Fibroblast of the aortic adventitia (primary cell): ENCODE measurements around the gene ZNF223. TPM values are rescaled to one million over a fixed set of nuclear protein-coding genes. Genes with fewer than 3 reads are reported as not detected.

Experiments used
- DNase-seq: peaks from one replicate; pipeline ENCODE4 v3.0.0-alpha.2; 2010; ENCODE audit warnings: low read depth
- H3K4me3 ChIP-seq: 2 replicates; pipeline ENCODE4 v1.5.1; 2011; ENCODE audit warnings: low read depth, mild to moderate bottlenecking, control low read depth, low read length, moderate library complexity
- CTCF ChIP-seq: IDR thresholded peaks from 2 replicates; pipeline ENCODE4 v1.5.1; 2011; ENCODE audit warnings: mild to moderate bottlenecking, low read length, control low read depth, inconsistent platforms; ENCODE audit not compliant: insufficient read depth
- small RNA-seq: library from RNA; depleted of rRNA; stranded (forward); fragments of <200 nt; gene quantifications from one replicate; pipeline ENCODE3, GENCODE V24; 2012
- total RNA-seq: library from RNA; depleted of rRNA; stranded (reverse); fragments of >200 nt; gene quantifications from 2 replicates; pipeline ENCODE4 v1.2.3, GENCODE V29; 2012; ENCODE audit warnings: low replicate concordance

ZNF223 gene
- total RNA-seq, 1 donor = 6.5 TPM

GRCh38 chr19:44113784-44114390 lies 62.1 kb downstream of the ZNF223 start:
- DNase-seq = peak; percentile 46
- peak overlapping the region; percentile 74 for H3K4me3 ChIP-seq
- no peak for TF ChIP-seq CTCF

Small RNA genes within 50 kb of the gene (small RNA-seq; reads per million reads assigned to genes)
- not detected for gene RNU6-902P

Other genes with a start within 250 kb of the ZNF223 start
- gene LYPD5, start 249.6 kb upstream of the ZNF223 start, total RNA-seq = 0.72 and 1.1 TPM in 2 replicates
- 12.5 and 29.9 TPM in 2 replicates for gene ZNF283, start 224.7 kb upstream of the ZNF223 start, total RNA-seq
- gene ZNF404, start 168.1 kb upstream of the ZNF223 start, total RNA-seq = 4.1 and 4.6 TPM in 2 replicates
- gene ZNF45, start 116.8 kb upstream of the ZNF223 start, total RNA-seq = 5.6 and 18.6 TPM in 2 replicates
- 4.9 and 8.7 TPM in 2 replicates for gene ZNF221, start 100.8 kb upstream of the ZNF223 start, total RNA-seq
- gene ZNF155, start 67.8 kb upstream of the ZNF223 start, total RNA-seq = 0.90 and 10.0 TPM in 2 replicates
- 5.2 and 6.1 TPM in 2 replicates for gene ZNF230, start 49.1 kb upstream of the ZNF223 start, total RNA-seq
- 7.9 and 10.8 TPM in 2 replicates for gene ZNF222, start 26.7 kb upstream of the ZNF223 start, total RNA-seq
- gene ZNF284, start 20.1 kb downstream of the ZNF223 start, total RNA-seq = 3.5 and 3.8 TPM in 2 replicates
- 22.7 and 26.0 TPM in 2 replicates for gene ZNF224, start 42.3 kb downstream of the ZNF223 start, total RNA-seq
- gene ZNF225, start 61.4 kb downstream of the ZNF223 start, total RNA-seq = 6.1 and 10.8 TPM in 2 replicates
- 5.6 and 10.6 TPM in 2 replicates for gene ZNF234, start 89.5 kb downstream of the ZNF223 start, total RNA-seq
- gene ZNF226, start 113.1 kb downstream of the ZNF223 start, total RNA-seq = 28.7 and 30.7 TPM in 2 replicates
- 14.1 and 18.3 TPM in 2 replicates for gene ZNF227, start 160.5 kb downstream of the ZNF223 start, total RNA-seq
- gene ZNF233, start 207.8 kb downstream of the ZNF223 start, total RNA-seq = 0.16 and 0.99 TPM in 2 replicates